Gastrocnemius medialis (tissue), 4 donors: Measurements from ENCODE around the gene TYROBP.

ENCODE experiments used
- POLR2A ChIP-seq, 2 donors: fragments of 450-650 bp; IDR thresholded peaks; one replicate each; pipeline ENCODE4 v1.6.1; 2017; ENCODE audit warnings: antibody characterized with exemption in 2 of 2, mild to moderate bottlenecking in 2 of 2, moderate library complexity in 2 of 2
- TF ChIP-seq, protein P1 (sequence below), 5 experiments: fragments of 450-650 bp in 3 of 5; fragments of 200-600 bp in 2 of 5; sonication (generic) in 2 of 5; IDR thresholded peaks in 4 of 5; conservative IDR thresholded peaks in 1 of 5; 1 replicate in 4 of 5; 2 replicates in 1 of 5; pipeline ENCODE4 v1.5.1; 2016 to 2019; ENCODE audit warnings: antibody characterized with exemption in 5 of 5, mild to moderate bottlenecking in 3 of 5, moderate library complexity in 3 of 5

DNA sequence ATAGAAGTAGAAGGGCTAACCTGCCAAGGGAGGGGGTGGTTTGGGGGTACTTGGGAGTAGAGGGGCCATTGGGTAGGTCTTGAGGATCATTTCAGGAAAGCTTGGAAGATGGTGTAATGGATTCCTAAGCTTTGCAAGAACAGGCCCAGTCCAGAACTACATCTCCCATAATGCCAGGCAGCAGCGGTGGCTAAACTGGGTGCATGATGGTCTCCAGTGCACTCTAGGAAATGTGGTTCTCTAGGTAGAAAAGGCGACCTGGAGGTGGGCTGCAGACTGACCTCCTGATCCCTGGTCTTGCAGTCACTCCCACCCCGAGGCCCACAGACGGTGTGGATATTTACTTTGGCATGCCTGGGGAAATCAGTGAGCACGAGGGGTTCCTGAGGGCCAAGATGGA, 35.9 kb downstream of the TYROBP start:
- TF ChIP-seq, protein P1, sequence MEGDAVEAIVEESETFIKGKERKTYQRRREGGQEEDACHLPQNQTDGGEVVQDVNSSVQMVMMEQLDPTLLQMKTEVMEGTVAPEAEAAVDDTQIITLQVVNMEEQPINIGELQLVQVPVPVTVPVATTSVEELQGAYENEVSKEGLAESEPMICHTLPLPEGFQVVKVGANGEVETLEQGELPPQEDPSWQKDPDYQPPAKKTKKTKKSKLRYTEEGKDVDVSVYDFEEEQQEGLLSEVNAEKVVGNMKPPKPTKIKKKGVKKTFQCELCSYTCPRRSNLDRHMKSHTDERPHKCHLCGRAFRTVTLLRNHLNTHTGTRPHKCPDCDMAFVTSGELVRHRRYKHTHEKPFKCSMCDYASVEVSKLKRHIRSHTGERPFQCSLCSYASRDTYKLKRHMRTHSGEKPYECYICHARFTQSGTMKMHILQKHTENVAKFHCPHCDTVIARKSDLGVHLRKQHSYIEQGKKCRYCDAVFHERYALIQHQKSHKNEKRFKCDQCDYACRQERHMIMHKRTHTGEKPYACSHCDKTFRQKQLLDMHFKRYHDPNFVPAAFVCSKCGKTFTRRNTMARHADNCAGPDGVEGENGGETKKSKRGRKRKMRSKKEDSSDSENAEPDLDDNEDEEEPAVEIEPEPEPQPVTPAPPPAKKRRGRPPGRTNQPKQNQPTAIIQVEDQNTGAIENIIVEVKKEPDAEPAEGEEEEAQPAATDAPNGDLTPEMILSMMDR (IDR thresholded peaks at IDR 0.05 in 4 of 5, conservative IDR thresholded peaks at IDR 0.05 in 1 of 5) = no peak
- no peak for TF ChIP-seq POLR2A (IDR thresholded peaks at IDR 0.05)
